Upper lobe of left lung (tissue), 6 donors: ENCODE measurements around the gene WDR49. TPM values are rescaled to one million over a fixed set of nuclear protein-coding genes. Genes with fewer than 3 reads are reported as not detected.

ENCODE experiments used
- ATAC-seq, 2 donors: fragments of 200-7000 bp; cut with Tn5 transposase; one replicate each; pipeline ENCODE4 v1.9.1; 2022; ENCODE audit warnings: mild to moderate bottlenecking in 2 of 2, moderate library complexity in 2 of 2; ENCODE audit not compliant: low FRiP score in 2 of 2
- DNase-seq, 2 donors: peaks; one replicate each; pipeline ENCODE4 v3.0.0-alpha.2; 2019 to 2020
- H3K27ac ChIP-seq, 4 donors: fragments of 200-600 bp; sonication (generic); one replicate each; pipeline ENCODE4 v1.5.1; 2016 to 2019
- H3K27me3 ChIP-seq, 4 donors: fragments of 200-600 bp; sonication (generic); one replicate each; pipeline ENCODE4 v1.5.1; 2017 to 2019
- H3K36me3 ChIP-seq, 4 donors: fragments of 200-600 bp; sonication (generic); one replicate each; pipeline ENCODE4 v1.5.1; 2016 to 2019
- H3K4me1 ChIP-seq, 4 donors: fragments of 200-600 bp; sonication (generic); one replicate each; pipeline ENCODE4 v1.5.1; 2018 to 2019
- H3K4me3 ChIP-seq, 4 donors: fragments of 200-600 bp; sonication (generic); one replicate each; pipeline ENCODE4 v1.5.1; 2017 to 2019; ENCODE audit warnings: mild to moderate bottlenecking in 2 of 4, moderate library complexity in 1 of 4
- H3K9me3 ChIP-seq, 4 donors: fragments of 200-600 bp; sonication (generic); one replicate each; pipeline ENCODE4 v1.5.1; 2018 to 2019
- EP300 ChIP-seq, 4 donors: sonication (generic); formaldehyde crosslinking; IDR thresholded peaks; one replicate each; pipeline ENCODE4 v1.5.1; 2017; ENCODE audit warnings: antibody characterized with exemption in 4 of 4, control low read depth in 2 of 4
- POLR2A ChIP-seq, 4 donors: fragments of 450-650 bp; IDR thresholded peaks; one replicate each; pipeline ENCODE4 v1.5.1; 2016 to 2017; ENCODE audit warnings: antibody characterized with exemption in 4 of 4, mild to moderate bottlenecking in 2 of 4
- POLR2AphosphoS5 ChIP-seq, 2 donors: sonication (generic); formaldehyde crosslinking; IDR thresholded peaks; one replicate each; pipeline ENCODE4 v1.5.1; 2017; ENCODE audit warnings: antibody characterized with exemption in 2 of 2
- WGBS, 2 donors: methylation state at CpG; one replicate each; pipeline ENCODE4 v1.1.5; 2017 to 2018; 5-methylcytosine and 5-hydroxymethylcytosine counted together
- total RNA-seq, 6 donors: library from RNA; depleted of rRNA in 4 of 6; stranded (reverse); fragments of >200 nt in 4 of 6; gene quantifications; one replicate each; pipeline versions ENCODE4 v1.1.0 to v1.2.1, GENCODE V29; 2016 to 2021
- TF ChIP-seq, protein P1 (sequence below), 6 experiments: fragments of 450-650 bp in 4 of 6; fragments of 200-600 bp in 2 of 6; sonication (generic) in 2 of 6; IDR thresholded peaks; one replicate each; pipeline ENCODE4 v1.5.1; 2016 to 2019; ENCODE audit warnings: antibody characterized with exemption in 6 of 6
- donor health status: DM: no; HTN: no; CAD: no; lungs with moderate emphysema.
- donor health status: DM: no; HTN: yes; CAD: no; lungs with severe emphysema.

The WDR49 gene
- total RNA-seq: 10 to 100 TPM in 4 of 6 donors, 1 to 10 TPM in 2; 2.6 to 37.3 (median 11.8) TPM

- Histone ChIP-seq H3K9me3 (no peaks in the 10 kb centered on the region), H3K36me3 (no peaks in the 10 kb centered on the region), H3K27me3 (no peaks in the 10 kb centered on the region), H3K4me1 (peaks cover 0 to 4% (median 0%) of the 10 kb centered on the region in 4 donors), H3K27ac (peak within 1 kb of the TSS in 1 of 4 donors; percentile 17), H3K4me3 (peak within 1 kb of the TSS in 2 of 4 donors; percentile 11 to 17)
- ATAC-seq (peak in 1 of 2 donors; percentile 75), DNase-seq (no peak)
- WGBS, 2 donors: 42 to 46% methylated on average over 1 of the region's 1 CpG
- TF ChIP-seq POLR2AphosphoS5 (IDR thresholded peaks at IDR 0.05) (no peak), POLR2A (IDR thresholded peaks at IDR 0.05) (no peak), EP300 (IDR thresholded peaks at IDR 0.05) (no peak)
- TF ChIP-seq, protein P1, sequence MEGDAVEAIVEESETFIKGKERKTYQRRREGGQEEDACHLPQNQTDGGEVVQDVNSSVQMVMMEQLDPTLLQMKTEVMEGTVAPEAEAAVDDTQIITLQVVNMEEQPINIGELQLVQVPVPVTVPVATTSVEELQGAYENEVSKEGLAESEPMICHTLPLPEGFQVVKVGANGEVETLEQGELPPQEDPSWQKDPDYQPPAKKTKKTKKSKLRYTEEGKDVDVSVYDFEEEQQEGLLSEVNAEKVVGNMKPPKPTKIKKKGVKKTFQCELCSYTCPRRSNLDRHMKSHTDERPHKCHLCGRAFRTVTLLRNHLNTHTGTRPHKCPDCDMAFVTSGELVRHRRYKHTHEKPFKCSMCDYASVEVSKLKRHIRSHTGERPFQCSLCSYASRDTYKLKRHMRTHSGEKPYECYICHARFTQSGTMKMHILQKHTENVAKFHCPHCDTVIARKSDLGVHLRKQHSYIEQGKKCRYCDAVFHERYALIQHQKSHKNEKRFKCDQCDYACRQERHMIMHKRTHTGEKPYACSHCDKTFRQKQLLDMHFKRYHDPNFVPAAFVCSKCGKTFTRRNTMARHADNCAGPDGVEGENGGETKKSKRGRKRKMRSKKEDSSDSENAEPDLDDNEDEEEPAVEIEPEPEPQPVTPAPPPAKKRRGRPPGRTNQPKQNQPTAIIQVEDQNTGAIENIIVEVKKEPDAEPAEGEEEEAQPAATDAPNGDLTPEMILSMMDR (IDR thresholded peaks at IDR 0.05): no peak
Observed at GRCh38 chr3:167653760-167654159, at the start of gene WDR49. Gene WDR49, minus strand, starts transcription at chr3:167653942. Its CDS starts 517 bp downstream, at chr3:167653425.

DNA sequence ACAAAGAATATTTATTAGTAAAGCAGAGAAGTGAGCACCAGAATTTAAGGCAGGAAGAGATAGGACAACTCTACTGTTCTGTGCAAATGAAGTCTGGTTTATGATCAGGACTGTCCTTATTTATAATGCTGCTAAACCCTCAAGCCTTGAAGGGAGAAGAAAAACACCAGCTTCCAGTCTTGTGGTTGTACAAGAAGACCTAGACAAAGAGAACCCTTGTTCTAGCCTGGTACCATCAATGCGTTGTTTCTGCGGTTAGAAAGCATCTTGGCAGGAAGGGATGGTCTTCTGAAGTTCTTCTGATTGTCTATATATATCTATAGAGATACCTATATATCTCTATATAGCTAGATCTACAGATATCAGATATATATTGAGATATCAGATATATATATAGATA is 47.2 kb upstream of the WDR49 start:
- TF ChIP-seq EP300 (IDR thresholded peaks at IDR 0.05) (no peak), POLR2AphosphoS5 (IDR thresholded peaks at IDR 0.05) (no peak), POLR2A (IDR thresholded peaks at IDR 0.05) (no peak)
- TF ChIP-seq, protein P1 (IDR thresholded peaks at IDR 0.05): no peak
- no peak overlapping the region for H3K4me3 ChIP-seq
- H3K27me3 ChIP-seq: no peaks in the 10 kb centered on the region
- peaks cover 0 to 34% (median 2%) of the 10 kb centered on the region in 4 donors for H3K36me3 ChIP-seq
- ATAC-seq (no peak), DNase-seq (no peak)
- WGBS, 2 donors: 95 to 98% methylated on average over 2 of the region's 2 CpGs
- H3K4me1 ChIP-seq: no peaks in the 10 kb centered on the region
- no peak overlapping the region for H3K27ac ChIP-seq
- H3K9me3 ChIP-seq: no peaks in the 10 kb centered on the region

DNA sequence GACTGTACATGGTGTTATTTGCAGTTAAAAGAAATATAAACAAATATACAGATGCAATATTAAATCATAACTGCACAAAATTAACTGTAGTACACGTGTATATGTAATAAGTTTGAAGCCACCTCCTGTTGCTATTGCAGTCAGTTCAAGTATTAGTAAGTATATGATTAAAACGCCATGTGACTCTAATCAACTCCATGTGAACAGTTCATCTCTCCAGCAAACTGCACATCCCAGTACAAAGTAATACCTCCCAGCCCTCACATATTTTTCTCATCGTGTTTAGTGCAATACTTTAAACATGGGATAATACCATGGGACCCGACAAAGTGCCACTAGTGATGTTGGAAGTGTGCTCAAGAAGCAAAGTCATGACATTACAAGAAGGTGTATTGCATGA is 46.3 kb upstream of the WDR49 start:
- no peak for TF ChIP-seq POLR2A (IDR thresholded peaks at IDR 0.05)
- TF ChIP-seq, protein P1 (IDR thresholded peaks at IDR 0.05): no peak
- TF ChIP-seq EP300 (IDR thresholded peaks at IDR 0.05): no peak
- TF ChIP-seq POLR2AphosphoS5 (IDR thresholded peaks at IDR 0.05): no peak
- ATAC-seq (no peak), DNase-seq (no peak)
- WGBS, 2 donors: 88 to 92% methylated on average over 4 of the region's 4 CpGs
- Histone ChIP-seq H3K27ac (no peak overlapping the region), H3K4me1 (no peaks in the 10 kb centered on the region), H3K27me3 (no peaks in the 10 kb centered on the region), H3K9me3 (no peaks in the 10 kb centered on the region), H3K36me3 (peaks cover 0 to 40% (median 4%) of the 10 kb centered on the region in 4 donors), H3K4me3 (no peak overlapping the region)

GRCh38 chr3:167694121-167694520 is 40.4 kb upstream of the WDR49 start:
- Histone ChIP-seq H3K9me3 (no peaks in the 10 kb centered on the region), H3K36me3 (peaks cover 0 to 64% (median 15%) of the 10 kb centered on the region in 4 donors), H3K4me3 (no peak overlapping the region), H3K27ac (no peak overlapping the region), H3K27me3 (no peaks in the 10 kb centered on the region), H3K4me1 (no peaks in the 10 kb centered on the region)
- TF ChIP-seq, protein P1 (IDR thresholded peaks at IDR 0.05): no peak
- TF ChIP-seq EP300 (IDR thresholded peaks at IDR 0.05): no peak
- TF ChIP-seq POLR2A (IDR thresholded peaks at IDR 0.05): no peak
- TF ChIP-seq POLR2AphosphoS5 (IDR thresholded peaks at IDR 0.05): no peak
- WGBS, 2 donors: 75 to 95% methylated on average over 2 of the region's 2 CpGs
- ATAC-seq: no peak
- DNase-seq: no peak

- H3K36me3 ChIP-seq: peaks cover 0 to 73% (median 18%) of the 10 kb centered on the region in 4 donors
- TF ChIP-seq, protein P1 (IDR thresholded peaks at IDR 0.05): no peak
- TF ChIP-seq POLR2AphosphoS5 (IDR thresholded peaks at IDR 0.05): no peak
- TF ChIP-seq EP300 (IDR thresholded peaks at IDR 0.05): no peak
- no peak for TF ChIP-seq POLR2A (IDR thresholded peaks at IDR 0.05)
- WGBS, 2 donors: 67 to 69% methylated on average over 3 of the region's 3 CpGs
- ATAC-seq: no peak
- H3K27me3 ChIP-seq: no peaks in the 10 kb centered on the region
- DNase-seq: no peak
- no peaks in the 10 kb centered on the region for H3K4me1 ChIP-seq
- H3K9me3 ChIP-seq: no peaks in the 10 kb centered on the region
- no peak overlapping the region for H3K4me3 ChIP-seq
- H3K27ac ChIP-seq: no peak overlapping the region
Observed at GRCh38 chr3:167691366-167691765, 37.6 kb upstream of the WDR49 start.
